ENCODE data around the gene C1QTNF9B.

Gene C1QTNF9B

GRCh38 chr13:23859904-23860303 lies 37.4 kb downstream of the C1QTNF9B start:
- in situ Hi-C loops (cut with MboI; ENCODE audit: low sequenced_read_pairs) = no loop called here

- in situ Hi-C loops (cut with MboI; ENCODE audit: low sequenced_read_pairs) = no loop called here
Measured at GRCh38 chr13:23859455-23859854, 37.8 kb downstream of the C1QTNF9B start.

GRCh38 chr13:23858546-23858945 lies 38.8 kb downstream of the C1QTNF9B start:
- in situ Hi-C loops (cut with MboI; ENCODE audit: low sequenced_read_pairs) = no loop called here

GRCh38 chr13:23856008-23856750 lies 41.1 kb downstream of the C1QTNF9B start:
- in situ Hi-C loops (cut with MboI; ENCODE audit: low sequenced_read_pairs) = no loop called here

- in situ Hi-C loops (cut with MboI; ENCODE audit: low sequenced_read_pairs) = no loop called here
Measured at GRCh38 chr13:23855360-23855759, 41.9 kb downstream of the C1QTNF9B start.

- in situ Hi-C loops (cut with MboI; ENCODE audit: low sequenced_read_pairs) = no loop called here
Measured at GRCh38 chr13:23852351-23852750, 45.0 kb downstream of the C1QTNF9B start.

GRCh38 chr13:23851106-23851505 lies 46.2 kb downstream of the C1QTNF9B start:
- in situ Hi-C loops (cut with MboI; ENCODE audit: low sequenced_read_pairs) = no loop called here

GRCh38 chr13:23850134-23850533 lies 47.2 kb downstream of the C1QTNF9B start:
- in situ Hi-C loops (cut with MboI; ENCODE audit: low sequenced_read_pairs) = no loop called here

- in situ Hi-C loops (cut with MboI; ENCODE audit: low sequenced_read_pairs) = no loop called here
Measured at GRCh38 chr13:23849670-23850069, 47.6 kb downstream of the C1QTNF9B start.

GRCh38 chr13:23848646-23849141 lies 48.6 kb downstream of the C1QTNF9B start:
- in situ Hi-C loops (cut with MboI; ENCODE audit: low sequenced_read_pairs) = no loop called here

- in situ Hi-C loops (cut with MboI; ENCODE audit: low sequenced_read_pairs) = no loop called here
Measured at GRCh38 chr13:23848019-23848418, 49.3 kb downstream of the C1QTNF9B start.

GRCh38 chr13:23847497-23847896 lies 49.8 kb downstream of the C1QTNF9B start:
- in situ Hi-C loops (cut with MboI; ENCODE audit: low sequenced_read_pairs) = no loop called here

GRCh38 chr13:23845105-23845725 lies 52.1 kb downstream of the C1QTNF9B start:
- in situ Hi-C loops (cut with MboI; ENCODE audit: low sequenced_read_pairs) = no loop called here

GRCh38 chr13:23844132-23844531 lies 53.2 kb downstream of the C1QTNF9B start:
- in situ Hi-C loops (cut with MboI; ENCODE audit: low sequenced_read_pairs) = no loop called here

- in situ Hi-C loops (cut with MboI; ENCODE audit: low sequenced_read_pairs) = no loop called here
Measured at GRCh38 chr13:23843436-23843835, 53.9 kb downstream of the C1QTNF9B start.

GRCh38 chr13:23842406-23842805 lies 54.9 kb downstream of the C1QTNF9B start:
- in situ Hi-C loops (cut with MboI; ENCODE audit: low sequenced_read_pairs) = no loop called here
